Fibroblast of skin of right biceps (primary cell): Measurements from ENCODE around the gene GMEB1.
"Not testable (repeated sequence)": the region's sequence is repeated elsewhere in the genome, so short reads cannot be mapped to it uniquely, and the experiment has no call there.

ENCODE experiments used
- DNase-seq: peaks from one replicate; pipeline ENCODE4 v3.0.0-alpha.2; 2013

Gene GMEB1

GRCh38 chr1:28668191-28668955 is at the start of gene GMEB1:
Gene GMEB1 (plus strand): TSS chr1:28668784. CDS start chr1:28683613, 14,829 bp downstream.
- peak; percentile 89 for DNase-seq

GRCh38 chr1:28631713-28632112 is 36.9 kb upstream of the GMEB1 start:
- no peak for DNase-seq

- DNase-seq: no peak
Measured at GRCh38 chr1:28632560-28632959, 36.0 kb upstream of the GMEB1 start.

- DNase-seq: peak; percentile 18
Measured at GRCh38 chr1:28640766-28641165, 27.8 kb upstream of the GMEB1 start.

- peak; percentile 12 for DNase-seq
Measured at GRCh38 chr1:28642056-28642846, 26.3 kb upstream of the GMEB1 start.

- DNase-seq: peak; percentile 96
Measured at GRCh38 chr1:28642847-28643635, 25.5 kb upstream of the GMEB1 start, which contains the start of gene TAF12. Gene TAF12 (minus strand): TSS chr1:28643067. CDS start chr1:28622081, 20,986 bp downstream.

GRCh38 chr1:28644494-28644893 is 24.1 kb upstream of the GMEB1 start:
- no peak for DNase-seq

GRCh38 chr1:28645406-28645805 is 23.2 kb upstream of the GMEB1 start:
- not testable (repeated sequence) for DNase-seq

GRCh38 chr1:28646040-28646439 is 22.5 kb upstream of the GMEB1 start:
- DNase-seq: peak; percentile 26

GRCh38 chr1:28648008-28648473 is 20.5 kb upstream of the GMEB1 start:
- peak; percentile 93 for DNase-seq

- peak; percentile 99 for DNase-seq
Measured at GRCh38 chr1:28648474-28649198, 19.9 kb upstream of the GMEB1 start, which contains the start of gene RNU11. Gene RNU11 (plus strand): TSS chr1:28648600.

GRCh38 chr1:28653063-28653462 is 15.5 kb upstream of the GMEB1 start:
- DNase-seq: not testable (repeated sequence)

- DNase-seq: peak; percentile 24
Measured at GRCh38 chr1:28653870-28654269, 14.7 kb upstream of the GMEB1 start.

- not testable (repeated sequence) for DNase-seq
Measured at GRCh38 chr1:28655448-28656311, 12.9 kb upstream of the GMEB1 start.

- DNase-seq: no peak
Measured at GRCh38 chr1:28656335-28656734, 12.2 kb upstream of the GMEB1 start.

- DNase-seq: no peak
Measured at GRCh38 chr1:28663871-28664470, 4.6 kb upstream of the GMEB1 start.

- DNase-seq: no peak
Measured at GRCh38 chr1:28666806-28667205, 1.8 kb upstream of the GMEB1 start.

GRCh38 chr1:28668956-28669723 is 556 bp downstream of the GMEB1 start:
- DNase-seq: peak; percentile 79

GRCh38 chr1:28671254-28671780 is 2.7 kb downstream of the GMEB1 start:
- DNase-seq: no peak

- not testable (repeated sequence) for DNase-seq
Measured at GRCh38 chr1:28672971-28673370, 4.4 kb downstream of the GMEB1 start.
